GM18868 (cell line): ENCODE measurements around the gene OR2T6.
A peak's percentile ranks its signal among the peaks of the same experiment; 100 is the strongest.
"Not testable (repeated sequence)": the region's sequence is repeated elsewhere in the genome, so short reads cannot be mapped to it uniquely, and the experiment has no call there.

Experiments used
- ATAC-seq: cut with Tn5 transposase; IDR thresholded peaks from one replicate; pipeline ENCODE4 v1.9.1; 2021; ENCODE audit warnings: mild to moderate bottlenecking, moderate library complexity; ENCODE audit not compliant: unreplicated experiment

The OR2T6 gene

GRCh38 chr1:248375446-248375845, at the start of gene OR2T6:
Gene OR2T6, plus strand, starts transcription at chr1:248375746. Its CDS starts 11,863 bp downstream, at chr1:248387609.
- no peak for ATAC-seq

- ATAC-seq, result no peak
Observed at GRCh38 chr1:248343451-248343850, 32.1 kb upstream of the OR2T6 start.

GRCh38 chr1:248348475-248348874, 27.1 kb upstream of the OR2T6 start, which contains the start of gene OR14C36:
Gene OR14C36, plus strand, starts transcription at chr1:248348775. Its CDS starts 0 bp downstream, at chr1:248348775.
- no peak for ATAC-seq

GRCh38 chr1:248359415-248359814, 16.1 kb upstream of the OR2T6 start:
- ATAC-seq, result no peak

GRCh38 chr1:248361121-248361715, 14.3 kb upstream of the OR2T6 start, which contains the start of gene OR2T4:
Gene OR2T4, plus strand, starts transcription at chr1:248361665. Its CDS starts 0 bp downstream, at chr1:248361665.
- no peak for ATAC-seq

GRCh38 chr1:248366609-248367008, 8.9 kb upstream of the OR2T6 start:
- ATAC-seq, result no peak

- peak; percentile 73 for ATAC-seq
Observed at GRCh38 chr1:248372394-248372793, 3.2 kb upstream of the OR2T6 start.

GRCh38 chr1:248373761-248374160, 1.8 kb upstream of the OR2T6 start:
- no peak for ATAC-seq

- no peak for ATAC-seq
Observed at GRCh38 chr1:248376916-248377315, 1.4 kb downstream of the OR2T6 start.

GRCh38 chr1:248380854-248381253, 5.3 kb downstream of the OR2T6 start:
- ATAC-seq, result no peak

GRCh38 chr1:248388426-248388825, 12.9 kb downstream of the OR2T6 start:
- ATAC-seq, result no peak

- no peak for ATAC-seq
Observed at GRCh38 chr1:248393050-248393449, 17.5 kb downstream of the OR2T6 start.

- no peak for ATAC-seq
Observed at GRCh38 chr1:248402748-248403147, 27.2 kb downstream of the OR2T6 start, which contains the start of gene OR2T1. Gene OR2T1, plus strand, starts transcription at chr1:248403048. Its CDS starts 3,100 bp downstream, at chr1:248406148.

- ATAC-seq, result no peak
Observed at GRCh38 chr1:248404024-248404423, 28.5 kb downstream of the OR2T6 start.

GRCh38 chr1:248406721-248407692, 31.5 kb downstream of the OR2T6 start:
- peak; percentile 65 for ATAC-seq

GRCh38 chr1:248416226-248416625, 40.7 kb downstream of the OR2T6 start:
- ATAC-seq, result no peak

- ATAC-seq, result no peak
Observed at GRCh38 chr1:248417854-248418253, 42.3 kb downstream of the OR2T6 start.

GRCh38 chr1:248421384-248421783, 45.8 kb downstream of the OR2T6 start:
- no peak for ATAC-seq

- ATAC-seq, result peak; percentile 59
Observed at GRCh38 chr1:248427526-248428191, 52.1 kb downstream of the OR2T6 start.

GRCh38 chr1:248428192-248428533, 52.6 kb downstream of the OR2T6 start:
- peak; percentile 99 for ATAC-seq

GRCh38 chr1:248431683-248432082, 56.1 kb downstream of the OR2T6 start:
- not testable (repeated sequence) for ATAC-seq
